Fibroblast of skin of right quadriceps (primary cell): ENCODE data around the gene ASTL.
"Not testable (repeated sequence)": the region's sequence is repeated elsewhere in the genome, so short reads cannot be mapped to it uniquely, and the experiment has no call there.

ENCODE experiments used
- DNase-seq: peaks from one replicate; pipeline ENCODE4 v3.0.0-alpha.2; 2013

ASTL gene

GRCh38 chr2:96145036-96145847 lies 6.9 kb upstream of the ASTL start, which contains the start of gene DUSP2:
Gene DUSP2 (minus strand): TSS chr2:96145440. CDS start chr2:96145354, 86 bp downstream.
- peak; percentile 60 for DNase-seq

GRCh38 chr2:96144481-96145035 lies 6.3 kb upstream of the ASTL start:
- DNase-seq = peak; percentile 10

GRCh38 chr2:96143848-96144480 lies 5.7 kb upstream of the ASTL start:
- no peak for DNase-seq

DNA sequence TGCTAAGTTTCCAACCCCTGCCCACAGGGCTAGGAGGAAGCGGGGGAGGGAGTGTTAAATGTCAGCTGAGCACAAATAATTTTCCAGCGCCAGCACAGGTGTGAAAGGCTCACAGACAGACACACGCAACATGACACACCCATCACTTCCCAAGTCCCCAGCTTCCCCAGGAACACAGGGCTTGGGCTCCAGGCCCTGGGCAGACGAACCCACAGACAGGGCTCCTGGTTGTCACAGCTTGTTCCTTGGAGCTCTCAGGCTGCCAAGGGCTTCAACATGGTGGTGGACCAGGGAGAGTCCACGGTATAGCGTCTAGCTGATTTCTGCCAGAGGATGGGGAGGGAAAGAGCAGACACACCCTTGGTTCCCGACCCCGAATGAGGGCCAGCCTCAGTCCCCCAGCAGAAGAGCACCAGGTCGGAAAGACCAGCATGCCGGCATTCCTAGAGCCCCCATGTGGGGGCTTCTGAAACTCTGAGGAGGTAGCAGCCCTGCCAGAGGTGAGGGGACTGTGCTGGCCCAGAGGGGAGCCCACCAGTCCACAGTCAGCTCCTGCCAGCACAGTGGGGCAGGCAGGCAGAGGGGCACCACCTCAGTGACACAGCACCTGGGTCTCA lies 5.0 kb upstream of the ASTL start:
- no peak for DNase-seq

DNA sequence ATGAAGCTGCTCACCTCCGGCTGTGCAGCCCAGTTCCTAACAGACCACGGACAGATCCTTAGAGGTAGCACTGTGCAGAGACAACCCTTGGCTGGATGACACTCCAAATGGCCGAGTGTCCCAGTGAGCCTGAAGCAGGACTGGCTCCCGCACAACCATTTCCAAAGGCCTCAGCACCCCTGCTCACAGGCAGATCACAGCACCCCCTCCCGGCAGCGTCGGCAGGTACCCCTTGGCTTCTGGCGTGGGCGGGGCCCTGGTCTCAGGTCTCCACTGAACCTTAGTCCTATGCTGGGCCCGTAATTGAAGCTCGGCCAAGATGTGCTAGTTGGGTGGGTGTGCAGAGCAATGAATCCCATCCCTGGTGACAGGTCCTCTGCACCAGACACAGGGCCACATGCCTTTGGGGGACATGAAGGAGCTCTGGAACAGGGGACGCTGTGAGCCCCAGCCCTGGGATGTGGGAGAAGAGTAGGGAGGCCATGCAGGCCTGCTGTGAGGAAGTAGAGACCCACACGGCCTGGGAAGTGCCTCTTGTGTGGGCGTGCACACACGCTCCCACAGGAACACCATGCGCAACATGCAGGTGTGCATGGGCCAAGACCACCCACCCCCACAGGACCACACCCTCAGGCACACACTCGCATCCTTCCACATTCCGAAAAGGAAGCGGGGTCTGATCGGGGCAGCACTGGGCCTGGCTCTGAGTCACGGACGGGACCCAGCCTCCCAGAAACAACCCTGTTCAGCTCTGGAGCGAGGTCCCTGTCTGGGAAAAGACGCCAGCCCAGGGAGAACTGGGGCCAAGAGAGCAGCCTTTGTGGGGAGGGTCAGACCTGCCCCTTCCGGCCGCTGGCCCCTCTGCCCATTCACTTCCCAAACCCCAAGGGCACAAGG lies 4.2 kb upstream of the ASTL start:
- DNase-seq = no peak

DNA sequence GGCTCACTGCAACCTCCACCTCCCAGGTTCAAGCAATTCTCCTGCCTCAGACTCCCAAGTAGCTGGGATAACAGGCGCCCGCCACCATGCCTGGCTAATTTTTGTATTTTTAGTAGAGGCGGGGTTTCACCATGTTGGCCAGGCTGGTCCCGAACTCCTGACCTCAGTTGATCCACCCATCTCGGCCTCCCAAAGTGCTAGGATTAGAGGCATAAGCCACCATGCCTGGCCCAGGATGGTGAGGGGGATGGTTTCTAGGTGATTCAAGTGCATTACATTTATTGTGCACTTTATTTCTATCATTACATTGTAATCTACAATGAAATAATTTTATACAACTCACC lies 3.3 kb upstream of the ASTL start:
- DNase-seq = not testable (repeated sequence)

DNA sequence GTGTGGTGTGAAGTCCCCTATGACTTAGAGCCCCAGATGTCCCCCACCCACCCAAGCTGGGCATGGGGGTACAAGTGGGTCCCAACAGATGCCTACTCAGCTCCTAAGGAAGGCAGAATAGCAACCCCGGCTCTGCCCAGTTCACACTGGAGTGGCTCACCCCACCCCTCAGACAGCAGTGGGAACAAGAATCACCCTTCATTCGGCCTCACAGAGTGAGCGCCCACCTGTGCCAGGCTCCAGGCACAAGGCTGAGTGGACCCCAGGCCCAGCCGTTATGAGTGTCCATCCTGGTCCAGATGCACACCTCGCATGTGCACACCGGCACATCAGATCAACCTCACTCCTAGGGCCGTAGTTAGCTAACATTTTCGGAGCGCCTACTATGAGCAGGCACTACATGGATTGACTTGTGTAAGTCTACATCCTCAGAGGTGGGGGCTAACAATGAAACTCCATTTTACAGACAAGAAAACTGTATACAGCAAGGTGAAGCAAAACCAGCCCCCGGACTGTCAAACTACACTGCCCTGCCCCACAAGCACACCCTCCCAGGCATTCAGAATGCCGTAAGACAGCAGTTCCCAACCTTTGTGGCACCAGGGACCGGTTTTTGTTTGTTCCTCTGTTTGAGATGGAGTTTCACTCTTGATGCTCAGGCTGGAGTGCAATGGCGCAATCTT lies 2.8 kb upstream of the ASTL start:
- DNase-seq = no peak

DNA sequence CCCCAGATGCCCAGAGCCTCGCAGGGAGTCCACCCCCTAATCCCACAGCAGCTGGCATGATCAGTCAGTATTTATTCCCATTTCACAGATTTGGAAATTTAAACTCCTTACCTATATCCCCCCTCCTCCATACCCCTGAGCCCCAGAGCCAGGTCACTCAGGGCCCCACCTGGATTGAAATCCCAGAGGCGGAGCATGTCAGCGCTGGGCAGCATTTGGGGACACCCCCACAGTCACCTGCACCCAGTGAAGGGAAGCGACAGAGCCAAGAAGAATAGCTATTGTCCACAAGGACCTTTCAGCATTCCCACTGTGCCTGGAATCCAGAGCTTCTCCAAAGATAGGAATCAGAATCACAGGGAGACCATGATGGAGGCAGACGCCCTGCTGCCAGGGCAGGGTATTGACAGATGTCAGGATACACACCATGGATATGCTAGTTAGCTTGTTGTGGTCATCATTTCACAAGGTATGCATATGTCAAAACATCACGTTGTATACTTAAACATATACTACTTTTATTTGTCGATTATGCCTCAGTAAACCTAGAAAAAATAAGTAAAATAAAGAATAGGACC lies 968 bp upstream of the ASTL start:
- no peak for DNase-seq

DNA sequence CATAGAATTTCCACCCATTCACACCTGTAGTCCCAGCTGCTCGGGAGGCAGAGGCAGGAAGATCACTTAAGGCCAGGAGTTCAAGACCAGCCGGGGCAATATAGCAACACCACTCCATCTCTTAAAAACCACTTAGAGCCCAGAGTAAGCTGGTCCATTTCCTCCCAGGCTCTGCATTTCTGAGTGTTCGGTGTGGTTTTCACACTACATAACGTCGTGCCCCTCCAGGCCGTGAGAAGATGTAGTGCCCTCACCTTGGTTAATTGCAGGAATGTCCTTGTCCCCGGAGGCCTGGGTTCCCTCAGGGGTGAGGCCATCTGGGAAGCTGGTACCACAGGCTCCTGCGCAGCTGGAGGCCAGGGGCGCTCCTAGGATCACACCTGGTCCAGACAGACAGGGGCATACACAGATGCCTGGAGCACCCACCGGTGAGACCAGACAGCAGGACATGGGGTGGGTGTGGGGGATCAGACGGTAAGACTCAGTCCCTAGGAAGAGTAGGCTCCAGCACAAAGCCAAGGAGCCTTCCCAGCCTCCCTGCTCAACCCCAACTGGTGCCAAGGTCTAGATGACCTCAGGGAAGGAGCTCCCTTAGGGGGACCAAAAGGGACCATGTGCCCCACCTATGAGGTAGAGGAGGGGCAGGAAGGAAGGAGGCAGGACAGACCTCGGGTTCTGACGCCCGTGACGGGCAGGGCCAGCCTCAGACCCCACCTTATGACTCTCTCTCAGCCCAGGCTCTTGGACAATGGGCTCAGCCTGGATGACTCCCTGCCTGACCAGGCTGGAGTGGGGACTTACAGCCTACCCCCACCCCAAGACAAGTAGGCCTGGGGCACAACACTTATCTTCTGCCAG lies 752 bp downstream of the ASTL start:
- no peak for DNase-seq

GRCh38 chr2:96136129-96136720 lies 2.1 kb downstream of the ASTL start:
- no peak for DNase-seq

GRCh38 chr2:96135621-96136020 lies 2.7 kb downstream of the ASTL start:
- no peak for DNase-seq

- DNase-seq = no peak
Measured at GRCh38 chr2:96135171-96135570, 3.1 kb downstream of the ASTL start.

DNA sequence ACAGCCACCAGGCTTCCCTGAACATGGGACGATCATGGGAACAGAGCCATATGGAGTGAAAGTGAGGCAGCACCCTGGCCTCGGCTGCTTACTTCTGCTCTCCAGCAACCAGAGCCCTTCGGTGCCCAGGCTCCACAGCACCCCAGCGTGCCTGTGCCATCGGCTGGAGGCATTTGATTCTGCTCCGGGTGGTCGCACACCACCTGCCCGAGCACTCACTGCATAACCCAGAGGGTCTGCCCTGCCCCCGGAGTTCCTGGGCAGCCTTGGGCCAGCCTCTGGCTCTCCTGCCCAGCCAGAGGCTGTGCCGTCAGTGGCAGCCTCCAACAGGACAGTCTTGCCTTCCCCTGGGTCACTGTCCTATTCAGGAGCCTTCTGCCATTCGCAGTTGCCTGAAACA lies 3.9 kb downstream of the ASTL start:
- no peak for DNase-seq

GRCh38 chr2:96131813-96132745 lies 6.2 kb downstream of the ASTL start:
- DNase-seq = no peak

DNA sequence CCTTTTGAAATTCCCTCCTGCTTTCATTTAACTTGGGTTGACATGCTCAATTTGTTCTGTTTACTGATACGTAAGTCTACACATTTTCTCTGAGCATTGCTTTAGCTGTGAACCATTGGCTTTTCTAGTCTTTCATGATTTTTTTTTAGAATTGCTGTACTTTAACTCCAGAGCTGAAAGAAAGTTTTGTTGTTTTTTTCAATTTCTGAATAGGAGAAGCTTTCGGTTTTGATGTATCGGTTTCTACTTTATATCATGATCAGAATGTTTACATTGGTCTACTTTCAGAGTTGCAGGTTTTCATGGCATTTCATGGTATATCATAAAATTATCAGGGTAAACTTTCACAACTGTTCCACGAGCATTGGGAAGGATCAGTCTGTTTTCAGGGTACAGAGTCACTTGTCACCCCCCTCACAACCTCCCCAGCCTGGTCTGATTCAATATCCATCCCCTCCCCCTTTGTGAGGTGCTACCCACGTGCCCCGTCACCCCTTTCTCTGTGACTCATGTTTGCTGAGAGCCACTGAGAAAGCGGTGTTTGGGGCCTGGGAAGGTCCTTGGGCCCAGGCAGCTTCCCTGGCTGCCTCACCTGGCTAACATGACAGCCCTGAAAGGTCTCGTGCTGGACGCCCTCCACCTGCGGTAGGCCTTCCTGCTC lies 7.0 kb downstream of the ASTL start:
- DNase-seq = no peak

DNA sequence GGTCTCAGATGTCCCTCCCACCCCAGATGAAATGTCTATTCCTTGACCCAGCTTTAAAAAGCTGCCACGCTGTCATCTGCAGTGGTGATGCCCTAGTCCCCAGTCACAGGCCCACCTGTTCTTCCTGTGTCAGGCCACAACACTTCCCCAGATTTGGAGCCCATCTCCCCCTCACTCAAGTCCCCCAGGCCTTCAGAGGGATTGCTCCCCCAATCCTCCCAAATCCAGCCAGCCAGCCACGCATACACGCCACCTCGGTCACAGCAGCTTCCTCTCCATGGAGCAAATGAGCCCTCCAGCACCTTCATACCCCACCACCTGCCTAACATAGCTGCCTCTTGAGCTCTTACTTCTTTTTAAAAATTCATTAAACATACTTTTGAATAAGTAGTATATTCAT lies 7.8 kb downstream of the ASTL start:
- no peak for DNase-seq

GRCh38 chr2:96129528-96130120 lies 8.7 kb downstream of the ASTL start:
- no peak for DNase-seq

DNA sequence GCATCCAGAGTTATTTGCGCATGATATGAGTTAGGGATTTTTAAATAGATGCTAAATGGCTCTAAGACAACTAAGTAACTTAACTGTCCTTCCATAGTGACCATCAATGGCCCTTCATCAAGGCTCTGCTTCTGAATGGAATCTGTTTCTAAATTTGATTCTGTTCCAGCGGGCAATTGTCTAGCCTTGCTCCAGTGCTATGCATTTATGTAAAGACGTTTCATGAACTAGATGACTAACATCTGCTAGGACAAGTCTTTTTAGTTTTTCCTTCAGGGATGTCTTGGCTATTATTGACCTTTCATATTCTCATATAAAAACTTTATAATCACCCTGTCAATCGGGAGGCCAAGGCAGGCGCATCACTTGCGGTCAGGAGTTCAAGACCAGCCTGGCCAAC lies 9.8 kb downstream of the ASTL start:
- no peak for DNase-seq
